HL-60 (cell line): ENCODE data around the gene CACNG3.

Source experiments
- CTCF ChIP-seq: IDR thresholded peaks from one replicate; pipeline ENCODE4 v1.5.1; 2011; ENCODE audit warnings: low read length, control low read depth, inconsistent platforms; ENCODE audit not compliant: insufficient read depth
- POLR2AphosphoS5 ChIP-seq: IDR thresholded peaks from 2 replicates; pipeline ENCODE4 v1.6.1; 2012; ENCODE audit warnings: low read depth
- REST ChIP-seq: IDR thresholded peaks from 2 replicates; pipeline ENCODE4 v1.6.1; 2012; ENCODE audit warnings: low read depth; ENCODE audit not compliant: insufficient replicate concordance

- TF ChIP-seq POLR2AphosphoS5: no peak
- TF ChIP-seq CTCF: no peak
- TF ChIP-seq REST: no peak
These were observed 30.7 kb downstream of the CACNG3 start for GRCh38 chr16:24286741-24287405.
